Suprapubic skin (tissue), 4 donors: ENCODE data around the gene DSCAM. TPM values are rescaled to one million over a fixed set of nuclear protein-coding genes. Genes with fewer than 3 reads are reported as not detected.

Experiments
- DNase-seq, 2 donors: peaks; one replicate each; pipeline ENCODE4 v3.0.0-alpha.2; 2019; ENCODE audit warnings: low spot score in 2 of 2
- H3K27ac ChIP-seq: fragments of 200-600 bp; sonication (generic); one replicate; pipeline ENCODE4 v1.5.1; 2019
- H3K27me3 ChIP-seq: fragments of 200-600 bp; sonication (generic); one replicate; pipeline ENCODE4 v1.5.1; 2019
- H3K36me3 ChIP-seq: fragments of 200-600 bp; sonication (generic); one replicate; pipeline ENCODE4 v1.5.1; 2019
- H3K4me1 ChIP-seq: fragments of 200-600 bp; sonication (generic); one replicate; pipeline ENCODE4 v1.5.1; 2019
- H3K4me3 ChIP-seq: fragments of 200-600 bp; sonication (generic); one replicate; pipeline ENCODE4 v1.5.1; 2019; ENCODE audit warnings: mild to moderate bottlenecking
- H3K9me3 ChIP-seq: fragments of 200-600 bp; sonication (generic); one replicate; pipeline ENCODE4 v1.5.1; 2019
- EP300 ChIP-seq: sonication (generic); formaldehyde crosslinking; IDR thresholded peaks from one replicate; pipeline ENCODE4 v1.6.1; 2017; ENCODE audit warnings: antibody characterized with exemption
- POLR2A ChIP-seq, 2 donors: fragments of 450-650 bp; IDR thresholded peaks; one replicate each; pipeline ENCODE4 v1.6.1; 2017; ENCODE audit warnings: antibody characterized with exemption in 2 of 2, mild to moderate bottlenecking in 2 of 2, moderate library complexity in 2 of 2
- POLR2AphosphoS5 ChIP-seq, 3 donors: sonication (generic); formaldehyde crosslinking; IDR thresholded peaks; one replicate each; pipeline ENCODE4 v1.6.1; 2017; ENCODE audit warnings: antibody characterized with exemption in 3 of 3
- WGBS: methylation state at CpG from one replicate; pipeline ENCODE4 v1.1.5; 2018; 5-methylcytosine and 5-hydroxymethylcytosine counted together
- total RNA-seq, 4 donors: library from RNA; depleted of rRNA; stranded (reverse); fragments of >200 nt; gene quantifications; one replicate each; pipeline ENCODE4 v1.1.0, GENCODE V29; 2016
- TF ChIP-seq, protein P1 (sequence below), 2 donors: fragments of 200-600 bp in 1 of 2; fragments of 450-650 bp in 1 of 2; sonication (generic) in 1 of 2; IDR thresholded peaks; one replicate each; pipeline ENCODE4 v1.5.1; 2016 to 2019; ENCODE audit warnings: antibody characterized with exemption in 2 of 2, mild to moderate bottlenecking in 1 of 2, moderate library complexity in 1 of 2

DSCAM gene
- total RNA-seq, 4 donors from 2014 or later: 0.08 TPM; not detected in 3

DNA sequence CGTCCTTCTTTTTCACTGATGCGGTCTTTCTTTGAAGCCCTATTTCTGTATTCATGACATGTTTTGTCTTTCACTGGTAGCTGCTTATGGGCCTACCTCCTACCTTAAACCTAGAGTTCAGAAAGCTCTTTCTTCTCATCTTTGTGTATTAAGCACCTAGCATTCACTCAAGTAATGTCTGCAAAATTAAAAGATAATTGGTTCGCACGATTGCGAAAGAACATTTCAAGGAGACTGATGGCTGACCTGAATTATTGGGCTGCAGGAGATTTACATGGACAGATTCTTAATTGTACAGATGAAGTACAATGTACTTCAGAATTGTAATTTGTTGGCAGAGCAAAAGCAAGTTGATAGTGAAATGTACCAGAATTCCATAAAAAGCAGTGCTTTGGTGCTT, 773.3 kb downstream of the DSCAM start:
- WGBS: 96% methylated on average over 5 of the region's 5 CpGs
- Histone ChIP-seq H3K4me3 (no peak overlapping the region), H3K4me1 (no peaks in the 10 kb centered on the region), H3K36me3 (no peaks in the 10 kb centered on the region), H3K27me3 (no peaks in the 10 kb centered on the region), H3K27ac (no peak overlapping the region), H3K9me3 (no peaks in the 10 kb centered on the region)
- no peak for TF ChIP-seq EP300
- TF ChIP-seq POLR2AphosphoS5 (IDR thresholded peaks at IDR 0.05): no peak
- TF ChIP-seq, protein P1, sequence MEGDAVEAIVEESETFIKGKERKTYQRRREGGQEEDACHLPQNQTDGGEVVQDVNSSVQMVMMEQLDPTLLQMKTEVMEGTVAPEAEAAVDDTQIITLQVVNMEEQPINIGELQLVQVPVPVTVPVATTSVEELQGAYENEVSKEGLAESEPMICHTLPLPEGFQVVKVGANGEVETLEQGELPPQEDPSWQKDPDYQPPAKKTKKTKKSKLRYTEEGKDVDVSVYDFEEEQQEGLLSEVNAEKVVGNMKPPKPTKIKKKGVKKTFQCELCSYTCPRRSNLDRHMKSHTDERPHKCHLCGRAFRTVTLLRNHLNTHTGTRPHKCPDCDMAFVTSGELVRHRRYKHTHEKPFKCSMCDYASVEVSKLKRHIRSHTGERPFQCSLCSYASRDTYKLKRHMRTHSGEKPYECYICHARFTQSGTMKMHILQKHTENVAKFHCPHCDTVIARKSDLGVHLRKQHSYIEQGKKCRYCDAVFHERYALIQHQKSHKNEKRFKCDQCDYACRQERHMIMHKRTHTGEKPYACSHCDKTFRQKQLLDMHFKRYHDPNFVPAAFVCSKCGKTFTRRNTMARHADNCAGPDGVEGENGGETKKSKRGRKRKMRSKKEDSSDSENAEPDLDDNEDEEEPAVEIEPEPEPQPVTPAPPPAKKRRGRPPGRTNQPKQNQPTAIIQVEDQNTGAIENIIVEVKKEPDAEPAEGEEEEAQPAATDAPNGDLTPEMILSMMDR (IDR thresholded peaks at IDR 0.05): no peak
- TF ChIP-seq POLR2A (IDR thresholded peaks at IDR 0.05): no peak
- DNase-seq: no peak

DNA sequence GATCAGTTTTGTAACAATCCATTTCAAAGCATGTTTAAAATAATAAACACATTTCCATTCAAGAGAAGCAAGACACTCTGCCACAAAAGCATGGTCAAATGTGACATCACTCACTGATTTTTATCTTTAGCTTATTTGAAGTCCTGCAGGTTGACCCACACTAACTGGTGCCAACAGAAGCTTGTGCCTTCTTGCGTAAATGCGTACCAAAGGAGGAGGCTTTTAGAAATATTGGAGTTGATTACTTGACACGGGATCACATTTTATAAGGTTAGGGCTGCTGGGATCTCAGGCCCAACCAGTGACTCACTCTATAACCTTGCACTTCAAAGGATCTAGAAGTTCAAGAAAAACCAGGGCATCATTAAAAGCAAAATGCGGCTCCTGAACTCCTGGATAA, 776.1 kb downstream of the DSCAM start:
- Histone ChIP-seq H3K36me3 (no peaks in the 10 kb centered on the region), H3K27me3 (peaks cover 1% of the 10 kb centered on the region), H3K4me3 (no peak overlapping the region), H3K9me3 (no peaks in the 10 kb centered on the region), H3K27ac (no peak overlapping the region), H3K4me1 (no peaks in the 10 kb centered on the region)
- 87% methylated on average over 4 of the region's 4 CpGs for whole genome bisulfite sequencing
- DNase-seq: no peak
- TF ChIP-seq, protein P1 (IDR thresholded peaks at IDR 0.05): no peak
- TF ChIP-seq POLR2AphosphoS5 (IDR thresholded peaks at IDR 0.05) (no peak), POLR2A (IDR thresholded peaks at IDR 0.05) (no peak), EP300 (no peak)

DNA sequence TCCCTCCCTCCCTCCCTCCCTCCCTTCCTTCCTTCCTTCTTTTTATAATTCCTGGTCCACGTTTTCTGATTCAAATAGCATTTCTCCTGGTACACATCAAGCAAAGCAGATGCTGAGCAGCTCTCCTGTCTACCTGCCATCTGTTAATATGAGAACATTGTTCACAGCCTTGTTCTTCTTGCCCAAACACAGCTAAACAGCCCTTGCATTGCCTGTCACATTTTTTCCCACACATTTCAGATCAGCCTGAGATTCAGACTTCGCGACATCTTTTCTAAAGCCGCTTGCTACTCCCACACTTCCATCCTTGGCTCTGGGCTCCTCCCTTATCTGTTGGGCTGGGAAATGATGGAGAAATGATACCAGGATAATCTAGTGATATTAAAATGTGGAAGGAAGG, 779.2 kb downstream of the DSCAM start:
- no peak overlapping the region for H3K27ac ChIP-seq
- no peaks in the 10 kb centered on the region for H3K9me3 ChIP-seq
- no peak for TF ChIP-seq POLR2A (IDR thresholded peaks at IDR 0.05)
- TF ChIP-seq POLR2AphosphoS5 (IDR thresholded peaks at IDR 0.05): no peak
- no peak for TF ChIP-seq EP300
- TF ChIP-seq, protein P1 (IDR thresholded peaks at IDR 0.05): no peak
- 40% methylated on average over 4 of the region's 4 CpGs for WGBS
- H3K27me3 ChIP-seq: peaks cover 6% of the 10 kb centered on the region
- H3K36me3 ChIP-seq: no peaks in the 10 kb centered on the region
- no peaks in the 10 kb centered on the region for H3K4me1 ChIP-seq
- H3K4me3 ChIP-seq: no peak overlapping the region
- DNase-seq: no peak

DNA sequence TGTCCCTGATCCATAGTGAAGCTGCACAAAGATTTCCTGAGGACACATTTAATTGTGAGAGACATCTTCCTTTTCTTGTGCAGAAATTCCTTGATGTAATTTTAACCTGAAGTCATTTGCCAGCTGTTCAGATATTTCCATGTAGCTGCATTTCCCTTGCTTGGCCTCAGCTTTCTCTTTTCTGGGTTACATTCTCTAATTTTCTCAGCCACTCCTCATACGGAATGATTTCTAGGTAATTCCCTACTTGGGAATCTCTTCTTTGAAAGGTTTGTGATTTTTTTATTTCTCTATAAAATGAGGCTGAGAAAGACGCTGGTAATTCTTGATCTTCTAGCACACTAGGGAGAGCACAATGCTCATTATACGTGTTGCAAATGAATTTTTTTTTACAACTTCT, 780.7 kb downstream of the DSCAM start:
- no peak overlapping the region for H3K4me3 ChIP-seq
- DNase-seq: no peak
- H3K4me1 ChIP-seq: no peaks in the 10 kb centered on the region
- TF ChIP-seq EP300 (no peak), POLR2AphosphoS5 (IDR thresholded peaks at IDR 0.05) (no peak), POLR2A (IDR thresholded peaks at IDR 0.05) (no peak)
- TF ChIP-seq, protein P1 (IDR thresholded peaks at IDR 0.05): no peak
- 71% methylated on average over 3 of the region's 3 CpGs for WGBS
- H3K9me3 ChIP-seq: no peaks in the 10 kb centered on the region
- no peaks in the 10 kb centered on the region for H3K36me3 ChIP-seq
- no peak overlapping the region for H3K27ac ChIP-seq
- H3K27me3 ChIP-seq: peaks cover 6% of the 10 kb centered on the region

DNA sequence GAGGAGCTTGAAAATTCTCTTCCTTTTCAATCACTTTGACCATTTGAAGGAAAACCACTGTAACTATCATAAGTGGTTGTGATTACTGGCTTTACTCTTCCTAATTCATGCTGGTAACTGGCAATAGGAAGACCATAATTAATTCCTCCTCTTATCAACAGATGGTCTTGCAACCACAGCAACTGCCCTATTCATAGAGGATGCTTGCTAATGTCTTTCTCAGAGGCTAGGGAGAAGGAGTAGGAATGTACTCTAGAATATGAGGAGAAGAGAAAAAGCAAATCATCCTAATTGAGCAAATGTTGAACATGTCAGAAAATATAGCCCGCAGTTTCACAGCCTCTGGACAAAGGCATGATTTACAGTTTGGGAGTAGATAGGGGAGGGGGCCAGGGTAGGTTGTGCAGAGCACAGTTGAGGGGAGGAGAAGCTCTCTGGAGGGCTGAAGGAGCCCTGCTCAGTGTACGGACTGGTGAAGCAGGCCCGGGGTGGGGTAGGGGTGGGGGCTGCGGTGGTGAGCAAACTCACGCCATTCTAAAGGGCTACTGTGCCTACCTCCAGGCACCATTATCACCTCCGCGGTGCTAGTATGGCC, 786.8 kb downstream of the DSCAM start:
- TF ChIP-seq, protein P1 (IDR thresholded peaks at IDR 0.05): no peak
- TF ChIP-seq POLR2A (IDR thresholded peaks at IDR 0.05): no peak
- TF ChIP-seq POLR2AphosphoS5 (IDR thresholded peaks at IDR 0.05): no peak
- no peak for TF ChIP-seq EP300
- H3K4me3 ChIP-seq: no peak overlapping the region
- H3K9me3 ChIP-seq: peaks cover under 1% of the 10 kb centered on the region
- no peaks in the 10 kb centered on the region for H3K4me1 ChIP-seq
- H3K27me3 ChIP-seq: no peaks in the 10 kb centered on the region
- H3K27ac ChIP-seq: no peak overlapping the region
- no peak for DNase-seq
- H3K36me3 ChIP-seq: no peaks in the 10 kb centered on the region
- WGBS: 79% methylated on average over 7 of the region's 7 CpGs
